HS-27A (cell line): ENCODE data around the gene EPHX1.
"Not testable (repeated sequence)": the region's sequence is repeated elsewhere in the genome, so short reads cannot be mapped to it uniquely, and the experiment has no call there.

Experiments
- DNase-seq: peaks from one replicate; pipeline ENCODE4 v3.0.0-alpha.2; 2012; ENCODE audit warnings: low read depth, missing footprints

Gene EPHX1

DNA sequence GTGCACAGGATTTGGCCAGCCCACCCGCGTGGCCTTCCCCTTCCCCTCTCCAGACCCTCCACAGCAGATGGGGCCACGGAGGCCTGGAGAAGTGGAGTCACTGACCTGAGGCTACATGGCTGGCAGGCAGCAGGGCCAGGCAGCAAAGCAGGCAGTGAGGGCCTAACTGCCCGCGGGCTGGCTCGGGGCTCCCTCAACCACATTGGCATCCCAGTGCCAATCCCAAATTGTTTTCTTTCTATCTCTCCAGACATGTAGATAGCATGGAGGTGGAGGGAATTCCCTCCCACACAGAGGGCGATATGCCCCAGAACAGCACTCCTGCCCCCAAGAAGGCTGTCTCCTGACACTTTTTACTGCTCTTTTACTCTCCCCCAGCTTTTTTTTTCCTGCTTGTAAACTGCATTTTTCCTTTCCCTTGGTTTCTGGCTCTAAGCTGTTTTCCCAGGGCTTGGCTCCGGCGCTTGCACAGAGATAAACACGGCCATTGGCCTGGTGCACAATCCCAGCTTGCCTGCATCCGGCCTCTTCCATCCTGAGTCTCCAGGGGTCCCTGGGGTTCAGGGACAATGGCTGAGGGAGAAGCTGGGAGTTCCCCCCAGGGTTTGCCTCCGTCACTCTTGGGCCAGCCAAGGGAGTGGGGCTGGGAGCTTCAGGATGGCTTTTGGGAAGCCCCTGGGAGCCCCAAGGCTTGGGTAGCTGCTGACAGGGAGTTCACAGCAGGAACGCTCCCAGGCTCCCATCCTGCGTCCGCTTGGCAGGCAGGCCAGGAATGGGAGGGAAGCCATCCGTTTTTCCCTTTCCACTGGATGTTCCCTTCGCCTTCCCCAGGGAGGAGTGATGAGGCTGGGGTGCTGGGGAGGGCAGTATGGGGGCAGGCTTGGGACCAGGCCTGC, 7.0 kb downstream of the EPHX1 start:
- no peak for DNase-seq

DNA sequence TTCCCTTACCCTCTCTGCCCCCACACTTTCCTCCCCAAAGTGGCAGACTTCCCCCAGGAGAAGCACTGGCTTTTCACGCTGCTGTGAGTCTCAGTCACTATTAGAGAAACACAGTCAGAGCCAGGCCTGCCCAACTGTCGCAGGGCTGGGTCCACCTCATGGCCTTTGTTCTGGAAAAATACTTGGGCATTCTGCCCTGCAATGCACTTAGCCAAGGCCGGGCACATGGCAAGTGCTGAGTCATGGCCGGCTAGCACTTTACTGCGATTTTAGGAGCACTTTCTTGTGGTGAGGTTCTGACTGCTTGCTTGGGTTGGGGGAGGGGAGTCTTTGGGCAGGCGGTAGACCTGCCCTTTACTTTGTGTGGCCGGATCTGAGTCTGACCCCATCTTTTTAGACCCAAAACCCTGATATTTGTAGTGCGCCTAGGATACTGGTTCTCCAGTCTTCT, 7.7 kb downstream of the EPHX1 start:
- DNase-seq: peak; percentile 57

DNA sequence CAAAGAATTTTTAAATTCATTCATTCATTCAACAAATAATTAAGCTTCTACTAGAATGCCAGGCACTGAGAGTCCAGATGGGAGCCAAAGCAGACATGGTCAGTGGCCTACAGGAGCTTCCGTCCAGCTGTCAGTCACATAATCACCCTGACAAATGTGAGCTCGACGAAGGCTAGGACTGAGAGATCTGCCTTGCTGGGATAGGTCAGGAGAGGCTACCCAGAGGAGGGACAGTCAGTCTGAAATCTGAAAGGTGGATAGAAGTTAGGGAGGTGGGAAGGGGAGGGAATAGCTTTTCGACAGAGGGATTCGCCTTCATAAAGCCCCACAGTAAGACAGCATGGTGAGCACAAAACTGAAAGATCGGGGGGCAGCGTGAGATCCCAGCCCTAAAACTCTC, 8.3 kb downstream of the EPHX1 start:
- no peak for DNase-seq

DNA sequence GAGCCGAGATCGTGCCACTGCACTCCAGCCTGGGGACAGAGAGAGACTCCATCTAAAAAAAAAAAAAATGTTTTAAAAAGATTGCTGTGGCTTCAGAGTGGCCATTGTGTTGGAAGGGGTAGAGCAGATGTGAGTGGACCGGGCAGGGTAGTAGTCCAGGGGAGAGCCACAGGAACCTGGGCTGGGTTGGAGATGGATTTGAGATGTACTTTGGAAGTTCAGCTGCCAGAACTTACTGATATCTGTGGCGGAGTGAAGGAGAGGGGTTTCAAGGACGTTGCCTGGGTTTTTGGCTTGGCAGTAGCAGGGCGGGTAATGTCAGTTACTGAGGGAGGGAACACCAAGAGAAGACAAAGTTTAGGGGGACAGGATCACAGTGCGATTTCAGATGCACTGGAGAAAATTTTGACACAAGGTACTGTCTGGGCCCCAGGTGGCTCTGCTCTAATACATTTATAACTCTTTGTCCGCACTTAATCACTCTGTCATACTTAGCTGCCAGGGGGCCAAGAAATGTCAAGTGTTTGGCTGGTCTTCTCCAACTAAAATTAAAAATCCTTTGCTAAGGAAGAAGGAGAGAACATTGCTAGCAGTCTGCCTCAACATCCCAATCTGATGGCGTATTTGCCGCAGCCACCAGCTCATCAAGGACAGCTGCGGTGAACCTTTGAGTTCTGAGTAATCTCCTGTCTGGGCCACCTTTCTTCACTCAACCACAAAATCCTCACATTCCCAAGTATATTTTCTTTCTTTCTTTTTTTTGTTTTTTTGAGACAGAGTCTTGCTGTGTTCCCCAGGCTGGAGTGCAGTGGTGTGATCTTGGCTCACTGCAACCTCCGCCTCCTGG, 9.6 kb downstream of the EPHX1 start:
- no peak for DNase-seq

DNA sequence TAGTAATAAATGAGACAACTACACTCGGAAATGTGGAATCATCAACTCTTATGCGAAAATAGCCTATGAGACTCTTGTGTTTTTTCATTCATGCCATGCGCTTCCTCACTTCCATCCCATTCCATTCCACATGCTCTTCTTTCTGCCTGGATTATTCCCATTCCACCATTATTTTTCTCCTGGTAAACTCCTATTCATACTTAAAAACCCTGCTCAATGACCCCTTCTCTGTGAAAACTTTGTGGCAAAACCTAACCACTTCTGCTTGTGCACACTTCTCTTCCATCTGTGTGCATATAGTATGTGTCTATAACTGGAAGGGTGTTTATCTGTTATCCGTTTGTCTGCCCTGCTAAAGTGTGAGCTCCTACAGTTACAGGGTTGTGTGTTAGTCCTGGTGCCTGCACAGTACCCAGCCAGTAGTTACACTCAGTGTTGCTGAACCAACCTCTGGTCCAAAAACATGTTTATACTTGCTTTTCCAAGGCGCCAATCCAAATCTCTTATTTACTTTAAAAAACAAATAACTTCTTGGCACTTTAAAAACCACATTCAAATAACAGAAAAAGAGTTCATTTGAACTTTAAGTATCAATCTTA, 10.7 kb downstream of the EPHX1 start:
- no peak for DNase-seq

DNA sequence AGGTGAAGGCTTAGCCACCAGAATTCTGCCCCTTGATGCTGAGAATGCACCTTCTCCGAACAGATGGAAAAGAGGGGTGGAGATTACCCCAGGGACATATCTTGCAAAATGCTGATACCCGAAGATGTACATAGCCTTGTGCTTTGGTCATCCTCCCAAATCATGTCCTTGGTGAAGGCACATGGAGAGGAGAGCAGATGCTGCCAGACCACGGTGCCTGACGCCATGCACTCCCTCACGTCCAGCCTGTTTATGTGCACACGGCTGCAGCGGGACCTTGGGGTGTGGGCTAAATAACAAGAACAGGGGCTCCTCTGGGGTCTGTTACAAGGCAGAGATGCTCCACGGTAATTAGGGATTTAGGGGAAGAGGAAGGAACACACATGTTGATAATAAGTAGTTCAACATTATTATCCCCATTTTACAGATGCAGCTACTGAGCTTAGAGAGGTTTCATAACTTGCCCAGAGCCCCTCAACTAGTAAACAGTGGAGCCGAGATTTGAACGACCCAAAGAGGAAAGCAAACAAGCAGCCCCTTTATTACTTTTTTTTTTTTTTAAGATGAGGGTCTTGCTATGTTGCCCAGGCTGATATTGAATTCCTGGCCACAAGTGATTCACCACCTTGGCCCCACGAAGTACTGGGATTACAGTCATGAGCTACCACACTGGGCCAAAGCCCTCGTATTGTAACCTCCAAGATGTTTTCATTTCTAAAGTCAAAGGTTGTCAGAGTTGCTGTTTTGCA, 12.9 kb downstream of the EPHX1 start:
- no peak for DNase-seq

DNA sequence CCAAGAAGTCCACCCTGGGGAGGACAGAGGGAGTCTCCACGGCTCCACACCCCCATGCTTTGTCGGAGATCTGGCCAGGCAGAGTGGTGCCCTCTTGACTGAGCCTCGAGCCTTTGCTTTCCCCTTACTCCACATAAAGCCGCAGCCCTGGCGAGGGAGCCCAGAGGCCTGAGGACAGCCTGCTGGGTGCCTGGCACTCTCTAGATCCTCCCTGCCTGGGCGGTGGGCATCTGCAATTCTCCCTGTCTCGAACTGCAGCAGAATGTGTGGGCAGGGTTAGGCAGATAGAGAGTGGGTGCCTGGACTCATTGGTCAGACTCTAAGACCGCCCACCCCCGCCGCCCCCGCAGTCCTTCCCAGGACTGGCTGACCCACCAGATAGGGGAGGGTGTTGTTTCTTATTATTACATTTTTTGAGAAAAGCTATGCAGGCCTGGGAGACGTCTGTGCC, 13.9 kb downstream of the EPHX1 start:
- DNase-seq: no peak

DNA sequence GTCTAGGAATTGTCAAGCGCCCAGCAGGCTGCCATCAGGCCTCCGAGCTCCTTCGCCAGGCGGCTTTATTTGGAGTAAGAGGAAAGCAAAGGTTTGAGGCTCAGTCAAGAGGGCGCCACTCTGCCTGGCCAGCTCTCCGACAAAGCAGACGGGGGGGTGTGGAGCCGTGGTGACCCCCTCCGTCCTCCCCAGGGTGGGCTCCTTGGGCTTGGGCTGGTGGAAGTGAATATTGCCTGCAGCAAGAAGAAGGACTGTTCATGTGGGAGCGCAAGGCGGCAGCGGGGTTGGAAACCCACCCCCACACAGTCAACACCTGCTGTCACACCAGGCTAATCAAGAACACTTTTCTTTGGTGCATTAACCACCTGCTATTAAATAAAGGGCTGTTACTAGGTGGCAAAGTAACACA, 14.6 kb downstream of the EPHX1 start:
- DNase-seq: no peak

DNA sequence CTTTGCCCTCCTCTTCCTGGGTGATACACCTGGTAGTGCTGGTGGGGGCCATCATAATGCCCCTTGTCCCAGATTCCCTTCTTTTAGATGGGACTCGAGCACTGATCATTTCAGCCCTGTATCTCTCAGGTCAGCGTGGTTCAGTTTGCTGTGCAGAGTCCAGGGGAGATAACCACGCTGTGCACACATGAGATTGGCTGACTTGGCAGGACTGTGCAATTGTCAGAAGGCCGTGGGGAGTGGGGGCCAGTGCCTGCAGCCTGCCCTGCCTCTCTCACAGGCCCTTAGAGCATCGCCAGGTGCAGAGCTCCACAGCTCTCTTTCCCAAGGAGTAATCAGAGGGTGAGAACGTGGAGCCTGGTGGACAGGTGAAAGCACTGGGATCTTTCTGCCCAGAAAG, 15.2 kb downstream of the EPHX1 start:
- DNase-seq: no peak

DNA sequence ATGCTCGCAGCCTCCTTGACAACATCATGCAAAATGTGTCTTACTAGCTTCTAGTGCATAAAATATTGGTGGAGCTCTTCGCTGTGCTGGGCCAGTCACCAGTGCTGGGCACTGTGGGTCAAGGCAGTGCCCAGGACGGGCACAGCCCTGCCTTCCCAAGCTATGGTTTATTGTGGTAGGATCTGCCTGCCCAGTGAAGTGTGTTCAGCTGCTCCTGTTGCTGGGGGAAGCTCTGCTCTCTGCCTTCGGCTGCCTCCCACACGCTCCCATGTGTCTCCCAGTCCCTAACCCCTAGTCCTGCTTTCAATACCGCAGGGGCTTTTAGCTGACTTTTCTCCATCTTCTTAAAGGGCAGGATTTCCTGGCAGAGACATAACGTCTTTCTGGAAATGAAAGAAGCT, 15.7 kb downstream of the EPHX1 start:
- no peak for DNase-seq

DNA sequence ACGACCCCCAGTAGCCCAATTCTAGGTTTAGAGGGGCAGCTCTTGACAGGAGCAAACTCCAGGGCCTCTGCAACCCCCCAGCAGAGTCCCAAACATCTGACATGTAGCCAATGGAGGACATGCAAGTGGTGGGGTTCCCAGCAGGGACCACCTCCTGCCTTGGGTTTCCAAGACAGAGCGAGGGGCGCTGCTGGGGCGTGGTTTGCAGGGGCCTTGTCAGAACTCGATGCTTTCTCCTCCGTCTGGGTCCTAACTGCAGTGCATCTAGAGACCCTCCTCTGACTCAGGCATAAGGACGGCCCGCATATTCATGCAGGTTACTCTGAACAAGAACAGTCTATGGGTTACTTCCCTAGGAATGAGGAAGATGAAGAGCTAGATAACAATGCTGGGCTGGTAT, 17.2 kb downstream of the EPHX1 start:
- DNase-seq: no peak

DNA sequence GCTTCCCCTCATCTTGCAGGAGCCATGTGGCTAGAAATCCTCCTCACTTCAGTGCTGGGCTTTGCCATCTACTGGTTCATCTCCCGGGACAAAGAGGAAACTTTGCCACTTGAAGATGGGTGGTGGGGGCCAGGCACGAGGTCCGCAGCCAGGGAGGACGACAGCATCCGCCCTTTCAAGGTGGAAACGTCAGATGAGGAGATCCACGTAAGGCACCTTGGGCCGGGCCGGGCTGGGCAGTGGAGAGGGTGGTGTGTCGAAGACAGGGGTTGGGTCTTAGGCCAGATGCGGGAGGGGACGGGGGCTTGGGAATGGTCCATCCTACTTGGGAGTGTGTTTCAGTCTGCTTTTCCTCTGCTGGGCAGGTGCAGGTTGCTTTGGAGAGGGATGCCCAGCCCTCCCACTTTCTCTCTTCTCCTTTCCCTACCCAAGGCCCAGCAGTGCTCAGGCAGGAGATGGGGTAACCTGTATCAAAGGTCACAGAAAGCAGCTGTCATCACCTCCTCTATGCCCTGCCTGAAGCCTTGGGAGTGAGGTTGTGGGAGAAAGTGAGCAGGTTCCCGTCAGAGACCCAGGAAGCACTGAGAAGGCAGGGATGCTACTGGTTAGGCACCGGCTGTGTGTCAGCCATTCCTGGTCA, 18.9 kb downstream of the EPHX1 start:
- no peak for DNase-seq

DNA sequence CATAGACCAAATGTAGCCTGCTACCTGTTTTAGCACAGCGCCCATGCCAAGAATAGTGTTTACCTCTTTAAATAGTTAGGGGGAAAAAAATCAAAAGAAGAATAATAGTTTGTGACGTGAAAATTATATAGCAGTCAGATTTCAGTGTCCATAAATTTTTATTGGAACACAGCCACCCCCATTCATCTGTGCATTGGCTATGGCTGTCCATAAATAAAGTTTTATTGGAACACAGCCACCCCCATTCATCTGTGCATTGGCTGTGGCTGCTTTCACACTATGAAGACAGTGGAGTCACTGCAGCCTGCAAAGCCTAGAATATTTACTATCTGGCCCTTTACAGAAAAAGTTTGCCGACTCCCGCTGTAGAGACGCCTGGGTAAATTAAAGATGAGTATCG, 20.9 kb downstream of the EPHX1 start:
- no peak for DNase-seq

DNA sequence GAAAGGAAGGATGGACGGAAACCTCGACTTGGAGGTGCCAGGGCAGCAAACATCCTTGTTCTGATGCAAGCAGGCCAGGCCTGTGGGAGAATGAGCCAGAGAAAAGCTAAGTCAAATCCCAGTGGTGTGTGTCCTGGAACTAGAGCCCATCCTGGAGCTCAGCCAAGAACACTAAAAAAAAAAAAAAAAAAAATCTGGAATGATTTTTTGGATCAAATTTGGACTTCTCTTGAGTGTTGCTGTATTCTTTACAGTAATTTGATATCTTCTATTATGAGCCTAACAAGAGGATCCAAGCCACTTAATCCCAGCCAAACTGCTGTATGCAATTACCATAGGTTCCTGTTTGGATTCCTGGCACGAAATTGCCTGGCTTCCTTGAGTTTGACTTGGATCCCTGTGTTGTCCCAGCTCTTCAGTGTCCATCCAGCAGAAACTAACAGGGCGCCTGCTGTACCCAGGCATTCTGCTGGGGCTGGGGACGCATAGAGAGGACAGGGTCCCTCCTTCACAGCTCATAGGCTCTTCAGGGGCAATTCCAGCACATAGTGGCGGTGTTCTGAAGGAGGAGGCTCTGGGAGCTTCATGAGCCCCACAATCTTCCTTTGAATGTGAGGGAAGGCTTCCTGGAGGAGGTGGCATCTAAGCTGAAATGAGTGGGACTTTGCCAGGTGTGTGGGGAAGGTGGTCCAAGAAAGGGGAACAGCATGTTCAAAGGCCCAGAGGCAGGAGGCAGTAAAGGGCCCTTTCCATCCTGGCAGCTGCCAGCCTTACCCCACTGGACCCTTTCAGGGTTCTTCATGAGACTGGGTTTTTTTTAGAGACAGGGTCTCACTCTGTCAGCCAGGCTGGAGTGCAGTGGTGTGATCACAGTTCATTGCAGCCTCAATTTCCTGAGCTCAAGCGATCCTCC, 24.7 kb downstream of the EPHX1 start:
- DNase-seq: no peak

DNA sequence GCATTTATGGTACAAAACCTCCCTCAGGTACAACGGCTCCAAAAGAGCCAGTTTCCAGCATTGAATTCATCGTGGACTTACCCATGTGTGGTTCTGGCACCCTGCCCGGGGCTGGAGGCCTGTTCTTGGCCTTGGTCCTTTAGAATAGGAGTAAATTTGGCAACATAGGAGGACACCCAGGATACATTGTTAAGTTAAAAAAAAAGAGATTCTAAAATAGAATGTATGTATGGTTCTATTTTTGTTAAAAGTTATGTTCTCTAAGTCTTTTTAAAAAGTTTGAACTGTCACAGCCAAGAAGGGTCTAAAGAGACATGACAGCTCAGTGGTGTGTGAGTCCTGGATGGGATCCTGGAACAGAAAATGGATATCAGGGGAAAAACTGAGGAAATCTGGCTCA, 25.9 kb downstream of the EPHX1 start:
- no peak for DNase-seq

DNA sequence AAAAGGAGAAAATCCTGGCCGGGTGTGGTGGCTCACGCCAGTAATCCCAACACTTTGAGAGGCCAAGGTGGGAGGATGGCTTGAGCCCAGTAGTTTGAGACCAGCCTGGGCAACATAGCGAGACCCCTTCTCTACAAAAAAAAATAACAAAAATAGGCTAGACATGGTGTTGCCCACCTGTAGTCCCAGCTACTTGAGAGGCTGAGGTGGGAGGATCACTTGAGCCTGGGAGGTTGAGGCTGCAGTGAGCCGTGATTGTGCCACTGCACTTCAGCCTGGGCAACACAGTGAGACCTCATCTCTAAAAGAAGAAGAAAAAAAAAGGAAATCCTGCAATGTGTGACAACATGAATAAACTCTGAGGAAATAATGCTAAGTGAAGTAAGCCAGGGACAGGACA, 26.4 kb downstream of the EPHX1 start:
- not testable (repeated sequence) for DNase-seq

DNA sequence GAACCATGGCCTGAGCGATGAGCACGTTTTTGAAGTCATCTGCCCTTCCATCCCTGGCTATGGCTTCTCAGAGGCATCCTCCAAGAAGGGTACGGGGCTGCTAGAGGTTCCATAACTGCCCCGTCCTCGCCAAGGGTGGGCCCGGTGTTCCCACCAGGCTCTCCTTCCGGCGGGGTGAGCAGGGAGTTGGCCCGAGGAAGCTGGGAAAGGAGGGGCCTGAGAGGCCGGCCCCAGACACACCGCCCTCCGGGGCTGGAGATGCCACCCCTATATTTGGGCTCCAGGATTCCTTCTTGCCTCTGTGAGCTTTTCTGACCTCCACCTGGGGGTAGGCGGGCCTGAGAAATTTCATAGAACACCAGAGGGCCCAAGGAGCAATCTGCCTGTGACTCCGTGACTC, 28.9 kb downstream of the EPHX1 start:
- no peak for DNase-seq

DNA sequence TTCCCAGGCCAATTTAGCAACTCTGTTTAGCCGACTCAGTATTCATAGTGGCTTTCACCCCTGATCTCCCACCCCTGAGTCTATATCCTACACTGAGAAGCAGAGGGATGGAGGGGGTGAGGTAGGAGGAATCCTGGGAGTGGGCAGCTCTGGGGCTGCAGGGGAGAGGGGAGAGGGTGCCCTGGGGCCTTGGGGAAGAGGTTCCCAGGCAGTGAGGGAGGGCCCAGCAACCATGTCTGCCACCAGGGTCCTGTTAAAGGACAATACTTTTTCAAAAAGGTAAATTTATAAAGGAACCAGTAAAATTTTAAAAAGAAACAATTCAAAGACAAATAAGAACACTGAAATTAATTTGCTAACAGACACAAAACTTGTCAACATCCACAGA, 30.3 kb downstream of the EPHX1 start:
- DNase-seq: no peak

DNA sequence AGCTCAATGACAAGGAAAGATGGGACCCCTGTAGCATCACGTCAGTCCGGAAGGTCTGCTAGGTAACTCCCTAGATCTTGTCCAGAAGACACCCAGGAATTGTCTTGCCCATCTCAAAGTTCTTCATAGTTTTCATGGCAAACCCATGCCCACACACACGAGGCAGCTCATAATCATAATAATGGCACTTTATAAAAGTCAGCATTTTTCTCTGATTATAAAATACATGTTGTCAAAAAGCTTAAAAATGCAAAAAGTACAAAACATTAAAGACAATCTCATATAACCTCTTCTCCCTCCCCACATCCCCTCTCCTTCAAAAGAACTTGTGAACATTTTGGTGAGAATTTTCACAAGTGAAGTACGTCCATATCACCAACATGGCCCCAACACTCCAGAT, 30.8 kb downstream of the EPHX1 start:
- no peak for DNase-seq

DNA sequence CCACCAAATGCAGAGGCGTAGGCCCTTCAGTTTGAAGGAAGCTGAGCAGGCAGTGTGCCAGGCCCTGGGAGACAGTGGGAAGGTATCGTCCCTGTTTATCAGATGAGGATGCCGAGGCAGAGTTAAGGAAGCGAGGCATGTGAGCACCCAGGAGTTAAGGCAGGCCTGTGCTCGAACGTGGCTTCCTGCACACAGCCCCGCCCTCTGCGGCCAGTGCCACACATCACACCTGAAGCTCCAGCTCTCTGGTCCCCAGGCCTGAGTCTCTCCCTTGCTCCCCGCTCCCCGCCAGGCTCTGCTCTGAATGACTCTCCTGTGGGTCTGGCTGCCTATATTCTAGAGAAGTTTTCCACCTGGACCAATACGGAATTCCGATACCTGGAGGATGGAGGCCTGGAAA, 32.1 kb downstream of the EPHX1 start:
- no peak for DNase-seq
